Measurements from ENCODE around the gene DOCK4.

- no peak for TF ChIP-seq POLR2A (IDR thresholded peaks at IDR 0.05)
- no peak for TF ChIP-seq POLR2AphosphoS5 (IDR thresholded peaks at IDR 0.05)
- no peak for TF ChIP-seq CTCF (IDR thresholded peaks at IDR 0.05)
- TF ChIP-seq EP300 (IDR thresholded peaks at IDR 0.05), result no peak
Measured at GRCh38 chr7:111834367-111834766, 371.8 kb downstream of the DOCK4 start.
